Measurements from ENCODE around the gene TGM3. TPM values are rescaled to one million over a fixed set of nuclear protein-coding genes. Genes with fewer than 3 reads are reported as not detected.

TGM3 gene
- total RNA-seq, 1 donor from 2014 or later: not detected

- no peaks in the 10 kb centered on the region for H3K9me3 Mint-ChIP-seq (ENCODE audit: unreplicated experiment)
- DNase-seq (ENCODE audit: extremely low spot score, unreplicated experiment): no peak
- no peak overlapping the region for H3K4me3 Mint-ChIP-seq (ENCODE audit: unreplicated experiment)
- peaks cover 2% of the 10 kb centered on the region for H3K4me1 Mint-ChIP-seq (ENCODE audit: unreplicated experiment)
- TF ChIP-seq CTCF (IDR thresholded peaks at IDR 0.05): no peak
- no peaks in the 10 kb centered on the region for H3K27me3 Mint-ChIP-seq (ENCODE audit: unreplicated experiment)
- H3K36me3 Mint-ChIP-seq (ENCODE audit: unreplicated experiment): no peaks in the 10 kb centered on the region
- H3K27ac Mint-ChIP-seq (ENCODE audit: unreplicated experiment): no peak overlapping the region
Measured at GRCh38 chr20:2387580-2387979, 91.8 kb downstream of the TGM3 start.

Other genes starting within 250 kb of the TGM3 start
- 15.6 and 16.3 TPM in 2 replicates for gene STK35, start 194.2 kb upstream of the TGM3 start, total RNA-seq
- not detected in 2 replicates for gene TGM6, start 84.9 kb downstream of the TGM3 start, total RNA-seq
- gene SNRPB, start 174.8 kb downstream of the TGM3 start, total RNA-seq: 111 and 112 TPM in 2 replicates
- 10.1 and 11.4 TPM in 2 replicates for gene ZNF343, start 212.9 kb downstream of the TGM3 start, total RNA-seq
- not detected in 2 replicates for gene TMC2, start 240.6 kb downstream of the TGM3 start, total RNA-seq